GM18868 (cell line): Measurements from ENCODE around the gene ITPKB.
A peak's percentile ranks its signal among the peaks of the same experiment; 100 is the strongest.
"Not testable (repeated sequence)": the region's sequence is repeated elsewhere in the genome, so short reads cannot be mapped to it uniquely, and the experiment has no call there.

ENCODE experiments used
- ATAC-seq: cut with Tn5 transposase; IDR thresholded peaks from one replicate; pipeline ENCODE4 v1.9.1; 2021; ENCODE audit warnings: mild to moderate bottlenecking, moderate library complexity; ENCODE audit not compliant: unreplicated experiment

The ITPKB gene

GRCh38 chr1:226629896-226630550 lies 109.1 kb downstream of the ITPKB start:
- no peak for ATAC-seq

GRCh38 chr1:226629210-226629895 lies 109.7 kb downstream of the ITPKB start:
- no peak for ATAC-seq

- no peak for ATAC-seq
Observed at GRCh38 chr1:226628612-226629155, 110.4 kb downstream of the ITPKB start.

GRCh38 chr1:226627924-226628611 lies 111.0 kb downstream of the ITPKB start:
- ATAC-seq: no peak

GRCh38 chr1:226627050-226627755 lies 111.9 kb downstream of the ITPKB start:
- no peak for ATAC-seq

GRCh38 chr1:226626577-226626956 lies 112.5 kb downstream of the ITPKB start:
- peak; percentile 67 for ATAC-seq

- ATAC-seq: peak; percentile 22
Observed at GRCh38 chr1:226625832-226626576, 113.1 kb downstream of the ITPKB start.

GRCh38 chr1:226625326-226625725 lies 113.8 kb downstream of the ITPKB start:
- no peak for ATAC-seq

- ATAC-seq: no peak
Observed at GRCh38 chr1:226624526-226624925, 114.6 kb downstream of the ITPKB start.

GRCh38 chr1:226622012-226622411 lies 117.1 kb downstream of the ITPKB start:
- ATAC-seq: no peak

- ATAC-seq: no peak
Observed at GRCh38 chr1:226619031-226619430, 120.1 kb downstream of the ITPKB start.

GRCh38 chr1:226618380-226618779 lies 120.7 kb downstream of the ITPKB start:
- ATAC-seq: no peak

- ATAC-seq: not testable (repeated sequence)
Observed at GRCh38 chr1:226617719-226618118, 121.4 kb downstream of the ITPKB start.

- no peak for ATAC-seq
Observed at GRCh38 chr1:226617109-226617508, 122.0 kb downstream of the ITPKB start.

GRCh38 chr1:226616636-226617035 lies 122.4 kb downstream of the ITPKB start:
- no peak for ATAC-seq

- no peak for ATAC-seq
Observed at GRCh38 chr1:226615876-226616275, 123.2 kb downstream of the ITPKB start.

- ATAC-seq: not testable (repeated sequence)
Observed at GRCh38 chr1:226611980-226612379, 127.1 kb downstream of the ITPKB start.

- ATAC-seq: no peak
Observed at GRCh38 chr1:226611301-226611700, 127.8 kb downstream of the ITPKB start.

GRCh38 chr1:226610671-226611070 lies 128.4 kb downstream of the ITPKB start:
- no peak for ATAC-seq

GRCh38 chr1:226609836-226610455 lies 129.1 kb downstream of the ITPKB start:
- ATAC-seq: no peak
